Bone marrow (tissue), 2 donors: ENCODE data around the gene ZKSCAN4.

ENCODE experiments used
- DNase-seq, 2 donors: peaks; one replicate each; lab custom pipeline; 2025; lab: John Stamatoyannopoulos, UW

The ZKSCAN4 gene

DNA sequence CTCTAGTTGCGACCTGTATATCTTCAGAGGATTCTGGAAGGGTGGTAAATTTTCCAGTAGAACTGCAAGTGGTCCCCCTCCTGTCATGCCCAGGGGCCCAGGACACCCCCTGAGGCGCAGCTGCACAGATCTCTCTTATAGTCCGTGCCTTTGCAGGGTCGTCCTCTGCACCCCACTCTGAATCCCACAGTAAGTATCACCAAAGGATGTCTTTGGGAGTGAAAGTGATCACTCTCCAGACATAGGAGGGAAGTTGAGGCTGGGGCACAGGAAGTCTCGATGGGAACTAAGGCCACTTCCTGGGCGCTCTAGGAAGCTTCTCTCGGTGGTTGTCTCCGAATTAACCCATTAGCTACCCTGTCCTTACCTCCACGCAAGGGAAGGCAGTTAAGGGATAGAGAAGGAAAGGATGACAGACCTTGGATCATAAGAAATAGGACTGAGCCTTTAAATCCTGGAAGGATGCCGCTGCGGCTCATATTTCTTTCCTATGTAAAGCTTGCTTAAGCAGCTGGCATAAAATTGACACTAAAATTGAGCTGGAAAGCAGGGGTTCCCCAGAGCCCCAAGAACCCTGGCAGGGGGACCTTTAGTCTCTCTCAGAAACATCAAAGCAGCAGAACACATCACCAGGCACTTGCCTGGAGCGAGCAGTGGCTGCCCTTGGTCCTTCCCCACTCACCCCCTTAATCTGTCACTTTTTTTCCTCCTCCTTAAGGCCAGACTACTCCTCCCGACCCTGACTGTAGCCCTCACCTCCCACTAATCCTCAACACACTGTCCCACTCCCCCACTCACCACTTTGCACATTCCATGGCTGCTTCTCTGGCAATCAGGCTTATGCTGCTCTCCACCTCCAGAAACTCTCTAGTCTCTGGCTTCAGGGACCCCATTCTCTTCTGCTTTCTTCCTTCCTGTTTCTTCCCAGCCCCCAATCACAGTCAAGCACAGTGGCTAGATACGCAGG, at the start of gene ZKSCAN4:
Gene ZKSCAN4 (minus strand): TSS at position 261 of the 967 bp plus-strand sequence. CDS start 289 bp downstream, outside the sequence.
- peak; percentile 28 to 80 for DNase-seq

DNA sequence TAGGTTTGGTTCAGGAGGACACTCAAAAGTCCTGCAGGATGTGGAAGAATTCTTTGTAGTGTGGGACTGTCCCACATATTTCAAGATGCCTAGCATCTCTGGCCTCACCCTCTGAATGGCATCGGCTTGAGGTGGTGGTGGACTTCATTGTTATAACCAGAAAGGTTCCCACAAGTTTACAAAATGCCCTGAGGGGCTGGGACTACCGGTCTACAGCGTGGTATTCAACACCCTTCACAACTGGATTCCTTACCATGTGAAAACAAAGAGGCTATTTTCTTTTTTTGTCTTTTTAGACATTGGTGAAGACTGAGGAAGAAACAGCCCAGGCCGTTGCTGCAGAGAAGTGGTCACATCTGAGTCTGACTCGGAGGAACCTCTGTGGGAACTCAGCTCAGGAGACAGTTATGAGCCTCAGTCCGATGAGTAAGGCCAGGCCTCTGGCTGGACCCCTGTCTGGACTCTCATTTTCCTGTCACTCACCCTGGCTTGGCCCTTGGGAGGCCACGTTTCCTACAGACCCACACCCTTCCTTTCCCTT, 44.5 kb upstream of the ZKSCAN4 start:
- DNase-seq, result no peak

GRCh38 chr6:28295326-28295725, 43.3 kb upstream of the ZKSCAN4 start:
- DNase-seq, result no peak

DNA sequence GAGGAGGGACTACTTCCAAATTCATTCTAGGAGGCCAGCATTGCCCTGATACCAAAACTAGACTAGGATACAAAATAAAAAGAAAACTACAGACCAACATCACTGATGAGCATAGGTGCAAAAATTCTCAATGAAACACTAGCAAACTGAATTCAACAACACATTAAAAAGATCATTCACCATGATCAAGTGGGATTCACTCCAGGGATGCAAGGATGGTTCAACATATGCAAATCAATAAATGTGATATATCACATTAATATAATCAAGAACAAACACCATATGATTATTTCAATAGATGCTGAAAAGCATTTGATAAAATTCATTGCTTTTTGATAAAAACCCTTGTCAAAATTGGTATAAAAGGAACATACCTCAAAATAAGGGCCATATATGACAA, 39.5 kb upstream of the ZKSCAN4 start:
- no peak for DNase-seq

DNA sequence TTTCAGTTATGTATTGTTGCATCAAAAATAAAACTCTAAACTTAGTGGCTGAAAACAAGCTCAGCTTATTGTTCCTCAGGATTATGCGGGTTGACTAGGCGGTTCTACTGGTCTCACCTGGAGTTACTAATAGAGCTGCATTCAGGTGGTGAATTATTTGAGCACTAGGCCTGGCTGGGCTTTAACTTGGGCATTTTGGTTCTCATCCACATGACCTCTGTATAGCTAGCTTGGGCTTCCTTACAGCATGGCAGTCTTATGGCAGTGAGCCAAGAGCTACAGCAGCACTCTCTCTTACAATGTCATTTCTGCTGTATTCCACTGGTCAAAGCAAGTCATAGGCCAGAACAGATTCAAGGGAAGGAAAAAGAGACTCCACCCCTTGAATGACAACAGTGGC, 30.9 kb upstream of the ZKSCAN4 start:
- no peak for DNase-seq

- DNase-seq, result peak; percentile 23 to 44
Measured at GRCh38 chr6:28281288-28282064, 29.4 kb upstream of the ZKSCAN4 start, which contains the start of gene PGBD1. PGBD1 (plus strand) TSS chr6:28281572; CDS start chr6:28283814, 2,242 bp downstream.

DNA sequence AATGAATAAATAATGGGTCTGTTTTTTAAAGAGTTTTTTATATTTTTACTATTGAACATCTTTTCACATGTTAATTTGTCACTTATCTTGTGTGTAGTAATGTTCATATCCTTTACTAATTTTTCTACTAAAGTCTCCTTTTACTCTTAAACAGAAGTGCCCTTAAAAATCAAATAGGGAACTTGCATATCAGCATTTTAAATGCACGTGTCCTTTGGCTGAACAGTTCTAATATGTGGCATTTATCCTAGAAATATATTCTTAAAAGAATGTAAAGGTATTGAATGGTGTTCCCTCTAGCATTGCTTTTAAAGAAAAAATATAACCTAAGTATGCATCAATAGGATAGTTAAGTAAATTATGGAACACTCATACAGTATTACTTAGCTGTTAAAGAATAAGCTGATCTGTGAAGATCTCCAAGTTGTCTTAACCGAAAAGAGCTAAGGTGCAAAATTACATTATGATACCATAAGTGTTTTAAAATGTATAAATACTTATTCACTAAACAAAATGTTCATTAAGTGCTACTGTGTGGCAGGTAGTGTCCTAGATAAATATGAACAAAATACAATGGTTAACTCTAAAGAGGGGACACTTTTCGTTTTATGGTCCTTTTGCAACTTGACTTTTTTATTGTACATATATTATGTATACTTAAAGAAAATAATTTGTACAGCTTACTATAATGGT, 28.7 kb upstream of the ZKSCAN4 start:
- DNase-seq, result no peak

DNA sequence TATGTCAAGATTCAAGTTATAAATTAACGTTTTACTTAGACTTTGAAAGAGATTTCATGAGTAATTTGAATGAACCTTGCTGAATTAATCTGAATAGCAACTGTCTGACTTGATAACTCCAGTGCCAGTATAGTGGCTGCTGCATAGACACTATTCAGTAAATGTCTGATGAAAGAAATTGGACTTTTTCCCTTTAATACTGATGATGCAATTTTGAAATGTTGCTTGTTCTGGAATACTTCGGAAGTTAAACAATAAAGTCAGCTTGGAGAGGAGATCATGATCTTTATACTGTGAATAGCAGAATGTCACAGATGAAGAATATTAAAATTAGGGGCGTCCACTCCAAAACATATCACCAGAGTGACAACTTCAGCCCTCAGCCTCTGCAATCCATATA, 25.7 kb upstream of the ZKSCAN4 start:
- no peak for DNase-seq

DNA sequence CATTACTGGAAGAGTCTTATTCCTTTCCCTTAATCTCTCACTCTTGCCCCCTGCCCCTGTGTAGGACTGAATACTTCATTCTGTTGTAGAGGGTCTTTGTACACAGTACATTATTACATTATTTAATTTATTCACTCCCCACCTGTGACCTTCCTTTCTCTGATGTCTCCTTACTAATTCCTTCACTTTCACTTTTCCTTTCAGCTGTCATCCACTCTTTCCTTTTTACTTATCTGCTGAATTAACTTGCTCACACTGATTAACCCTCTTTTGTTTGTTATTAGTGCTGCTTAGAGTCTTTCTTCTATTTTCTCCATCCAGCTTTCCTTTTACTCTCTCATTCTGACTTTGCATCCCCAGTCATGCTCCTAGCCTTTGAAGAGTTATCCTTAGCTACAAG, 22.8 kb upstream of the ZKSCAN4 start:
- peak in 1 of 2 donors; percentile 13 for DNase-seq

- peak in 1 of 2 donors; percentile 76 for DNase-seq
Measured at GRCh38 chr6:28269492-28269891, 17.4 kb upstream of the ZKSCAN4 start.

GRCh38 chr6:28267695-28268059, 15.6 kb upstream of the ZKSCAN4 start:
- DNase-seq, result no peak

DNA sequence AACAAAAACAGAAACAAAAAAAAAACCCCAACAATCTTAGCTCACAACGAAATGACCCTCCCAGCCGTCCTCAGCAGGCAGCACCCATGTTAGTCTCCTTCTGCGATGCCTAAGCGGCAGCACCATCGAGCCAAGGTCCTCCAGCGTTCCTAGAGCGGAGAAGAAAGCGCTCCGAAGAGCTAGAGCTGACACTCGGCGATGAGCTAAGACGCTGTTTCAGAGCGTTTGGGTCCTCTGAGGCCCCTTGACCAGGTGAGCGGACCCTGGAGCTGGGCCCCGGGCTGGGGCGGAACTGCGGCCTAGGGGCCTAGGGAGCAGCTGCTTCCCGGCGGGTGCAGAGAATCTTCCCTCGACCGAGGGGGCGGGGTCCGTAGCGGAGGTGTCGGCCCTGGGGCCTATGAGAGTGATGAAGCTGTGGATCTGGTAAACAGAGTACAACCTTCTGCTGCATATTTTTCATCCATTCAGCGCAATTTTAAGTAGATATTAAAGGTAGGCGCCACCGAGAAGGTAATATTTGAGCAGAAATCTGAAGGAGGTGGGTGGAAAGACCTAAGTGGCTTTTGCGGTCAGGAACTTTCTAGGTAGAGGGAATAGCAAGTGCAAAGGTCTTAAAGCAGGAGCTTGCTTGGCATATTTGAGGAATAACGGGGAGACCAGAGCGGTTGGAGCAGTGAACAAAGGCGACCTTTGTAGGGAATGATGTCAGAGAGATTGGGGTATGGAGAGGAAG, 15.1 kb upstream of the ZKSCAN4 start, which contains the start of gene ZSCAN26:
Gene ZSCAN26 (plus strand): TSS at position 182 of the 733 bp plus-strand sequence. CDS start 4,777 bp downstream, outside the sequence.
- peak; percentile 58 to 72 for DNase-seq

- DNase-seq, result no peak
Measured at GRCh38 chr6:28266563-28266961, 14.5 kb upstream of the ZKSCAN4 start.

DNA sequence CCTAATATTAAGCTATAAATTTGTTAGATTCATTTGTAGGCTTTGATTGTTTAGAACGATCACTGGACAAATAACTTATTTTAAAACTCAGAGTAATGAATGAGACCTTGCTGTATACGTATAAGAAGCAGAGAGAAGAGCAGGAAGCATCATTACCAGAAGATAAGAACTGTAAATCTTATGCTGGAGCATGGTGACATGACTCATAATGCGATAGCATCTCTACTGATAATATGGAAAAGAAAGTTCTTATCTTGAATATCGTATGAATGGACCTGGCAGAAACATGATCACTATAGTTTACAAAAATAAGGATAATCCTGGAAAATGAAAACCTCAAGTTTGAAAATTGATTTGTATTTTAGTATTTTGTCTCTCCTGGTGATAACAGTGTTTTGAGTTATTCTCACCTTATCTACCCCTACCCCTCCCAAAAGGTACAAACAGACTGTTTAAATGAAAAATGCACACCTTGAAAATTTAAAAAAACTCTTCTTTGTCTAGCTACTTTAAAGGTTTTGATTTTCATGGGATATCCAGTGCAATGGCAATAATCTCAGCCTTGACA, 12.8 kb upstream of the ZKSCAN4 start:
- DNase-seq, result peak in 1 of 2 donors; percentile 31

GRCh38 chr6:28263922-28264321, 11.9 kb upstream of the ZKSCAN4 start:
- DNase-seq, result no peak

GRCh38 chr6:28258877-28259777, 7.1 kb upstream of the ZKSCAN4 start, which contains the start of gene NKAPL:
NKAPL (plus strand) TSS chr6:28259297; CDS start chr6:28259372, 75 bp downstream.
- DNase-seq, result no peak

DNA sequence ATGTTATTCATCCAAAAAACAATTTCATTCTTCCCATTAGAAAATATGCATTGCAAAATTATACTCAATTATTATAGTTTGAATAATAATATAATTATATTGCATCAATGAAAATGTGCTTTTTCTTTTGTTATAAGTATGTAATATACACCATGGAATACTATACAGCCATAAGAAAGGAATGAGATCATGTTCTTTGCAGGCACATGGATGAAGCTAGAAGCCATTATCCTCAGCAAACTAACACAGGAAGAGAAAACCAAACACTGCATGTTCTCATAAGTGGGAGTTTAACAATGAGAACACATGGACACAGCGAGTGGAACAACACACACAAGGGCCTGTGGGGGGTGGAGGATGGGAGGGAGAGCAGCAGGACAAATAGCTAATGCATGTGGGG, 5.0 kb upstream of the ZKSCAN4 start:
- DNase-seq, result no peak

- no peak for DNase-seq
Measured at GRCh38 chr6:28254121-28254519, 2.1 kb upstream of the ZKSCAN4 start.

DNA sequence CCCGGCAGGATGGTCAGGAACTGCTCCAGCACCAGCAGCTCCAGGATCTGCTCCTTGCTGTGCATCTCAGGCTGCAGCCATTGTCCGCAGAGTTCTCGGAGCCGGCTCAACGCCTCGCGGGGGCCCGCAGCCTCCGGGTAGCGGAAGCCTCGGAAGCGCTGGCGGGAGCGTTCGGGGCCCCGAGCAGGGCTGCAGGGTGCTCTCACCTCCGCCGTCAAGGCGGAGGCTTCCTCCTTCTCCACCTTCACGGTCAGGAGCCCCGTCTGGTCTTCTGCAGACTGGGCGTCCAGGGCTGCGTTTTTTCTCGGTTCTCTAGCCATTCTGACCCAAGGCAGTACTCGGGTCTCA, 434 bp downstream of the ZKSCAN4 start:
- DNase-seq, result no peak

DNA sequence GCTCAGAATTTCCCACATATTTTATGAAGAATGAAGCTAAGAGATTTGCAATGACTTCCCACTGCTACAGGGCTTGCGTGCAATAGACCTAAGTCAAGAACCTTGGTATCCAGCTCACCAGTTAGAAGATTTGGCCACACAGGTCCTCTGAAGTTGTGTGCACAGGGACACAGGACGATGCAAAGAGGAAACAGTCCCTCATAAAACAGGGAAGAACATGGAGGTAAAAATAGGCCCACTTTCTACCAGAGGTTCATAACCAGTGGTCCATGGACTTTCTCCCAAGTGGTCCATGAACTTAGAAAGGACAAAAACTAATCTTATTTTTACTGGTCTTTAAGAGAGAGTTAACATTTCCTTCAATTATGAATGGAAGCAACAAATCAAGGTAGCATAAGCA, 1.3 kb downstream of the ZKSCAN4 start:
- no peak for DNase-seq
